T-helper 9 cell (primary cell): ENCODE results near the gene CAPN11.

Experiments
- DNase-seq: peaks from one replicate; pipeline ENCODE4 v3.0.0-alpha.2; 2020

Gene CAPN11

GRCh38 chr6:44217332-44218143, 58.9 kb downstream of the CAPN11 start:
- DNase-seq, result no peak

GRCh38 chr6:44219053-44219814, 60.6 kb downstream of the CAPN11 start:
- no peak for DNase-seq

GRCh38 chr6:44219815-44220784, 61.5 kb downstream of the CAPN11 start:
- no peak for DNase-seq

- DNase-seq, result no peak
Measured at GRCh38 chr6:44220913-44221290, 62.3 kb downstream of the CAPN11 start.

- peak; percentile 60 for DNase-seq
Measured at GRCh38 chr6:44221291-44221960, 62.8 kb downstream of the CAPN11 start.

- no peak for DNase-seq
Measured at GRCh38 chr6:44221961-44222335, 63.3 kb downstream of the CAPN11 start.

GRCh38 chr6:44222486-44223318, 64.1 kb downstream of the CAPN11 start:
- no peak for DNase-seq

- DNase-seq, result peak; percentile 82
Measured at GRCh38 chr6:44223319-44224028, 64.9 kb downstream of the CAPN11 start, which contains the start of gene SLC29A1. Gene SLC29A1 (plus strand): TSS chr6:44223595. CDS start chr6:44227314, 3,719 bp downstream.

GRCh38 chr6:44224029-44224964, 65.7 kb downstream of the CAPN11 start:
- no peak for DNase-seq

GRCh38 chr6:44224965-44225305, 66.3 kb downstream of the CAPN11 start:
- no peak for DNase-seq

- DNase-seq, result no peak
Measured at GRCh38 chr6:44225579-44226325, 67.1 kb downstream of the CAPN11 start.

- DNase-seq, result no peak
Measured at GRCh38 chr6:44226368-44227147, 67.9 kb downstream of the CAPN11 start.

- DNase-seq, result no peak
Measured at GRCh38 chr6:44227148-44227793, 68.7 kb downstream of the CAPN11 start.

- DNase-seq, result no peak
Measured at GRCh38 chr6:44228031-44228430, 69.4 kb downstream of the CAPN11 start.

GRCh38 chr6:44228433-44228832, 69.8 kb downstream of the CAPN11 start:
- DNase-seq, result no peak

- no peak for DNase-seq
Measured at GRCh38 chr6:44228836-44229235, 70.2 kb downstream of the CAPN11 start.

GRCh38 chr6:44229376-44230033, 70.9 kb downstream of the CAPN11 start:
- no peak for DNase-seq
